Lower lobe of right lung (tissue), 2 donors: ENCODE data around the gene CDH8. TPM values are rescaled to one million over a fixed set of nuclear protein-coding genes. Genes with fewer than 3 reads are reported as not detected.

ENCODE experiments used
- ATAC-seq, 2 donors: fragments of 200-7000 bp; cut with Tn5 transposase; one replicate each; pipeline ENCODE4 v1.9.1; 2020 to 2022; ENCODE audit warnings: mild to moderate bottlenecking in 2 of 2, moderate library complexity in 2 of 2
- DNase-seq: peaks from one replicate; pipeline ENCODE4 v3.0.0-alpha.2; 2020
- H3K27ac ChIP-seq: fragments of 200-600 bp; one replicate; pipeline ENCODE4 v1.8.0; 2022
- H3K27me3 ChIP-seq: fragments of 200-600 bp; one replicate; pipeline ENCODE4 v1.8.0; 2022; ENCODE audit warnings: low read depth
- H3K36me3 ChIP-seq: fragments of 200-600 bp; one replicate; pipeline ENCODE4 v1.8.0; 2022; ENCODE audit warnings: mild to moderate bottlenecking
- H3K4me1 ChIP-seq: fragments of 200-600 bp; one replicate; pipeline ENCODE4 v1.8.0; 2022
- H3K4me3 ChIP-seq: fragments of 200-600 bp; one replicate; pipeline ENCODE4 v1.8.0; 2022; ENCODE audit warnings: mild to moderate bottlenecking
- H3K9me3 ChIP-seq: fragments of 200-600 bp; one replicate; pipeline ENCODE4 v1.8.0; 2022
- CTCF ChIP-seq: fragments of 200-600 bp; IDR thresholded peaks from one replicate; pipeline ENCODE4 v1.8.0; 2022; ENCODE audit warnings: antibody characterized with exemption, mild to moderate bottlenecking
- intact Hi-C: fragments of 100-400 bp; cut with DNase I; formaldehyde crosslinking; loops from one replicate; pipeline ENCODE4 v1.11.0; 2022
- total RNA-seq: library from RNA; stranded (reverse); fragmentation: NEBNext Ultra II Directional; extraction: Animal tissue kit (Norgen Biotek cat#: 25700); gene quantifications from one replicate; pipeline ENCODE4 v1.2.1, GENCODE V29; 2021
- donor health status: DM: no; HTN: yes; CAD: no; lungs with severe emphysema.

CDH8 gene
- total RNA-seq, 1 donor from 2014 or later: 0.71 TPM

- no peak for TF ChIP-seq CTCF
- no peak overlapping the region for H3K27ac ChIP-seq
- intact Hi-C loops: no loop called here
- no peaks in the 10 kb centered on the region for H3K9me3 ChIP-seq
- H3K27me3 ChIP-seq: no peaks in the 10 kb centered on the region
- no peaks in the 10 kb centered on the region for H3K36me3 ChIP-seq
- ATAC-seq (no peak), DNase-seq (no peak)
- no peaks in the 10 kb centered on the region for H3K4me1 ChIP-seq
- H3K4me3 ChIP-seq: no peak overlapping the region
Observed at GRCh38 chr16:61681124-61681523, 355.1 kb downstream of the CDH8 start.

GRCh38 chr16:61678182-61678581 is 358.1 kb downstream of the CDH8 start:
- H3K27ac ChIP-seq: no peak overlapping the region
- H3K36me3 ChIP-seq: no peaks in the 10 kb centered on the region
- H3K4me3 ChIP-seq: no peak overlapping the region
- no peak for TF ChIP-seq CTCF
- ATAC-seq (no peak), DNase-seq (no peak)
- H3K4me1 ChIP-seq: no peaks in the 10 kb centered on the region
- no peaks in the 10 kb centered on the region for H3K27me3 ChIP-seq
- intact Hi-C loops: no loop called here
- H3K9me3 ChIP-seq: no peaks in the 10 kb centered on the region

- Histone ChIP-seq H3K9me3 (no peaks in the 10 kb centered on the region), H3K27ac (no peak overlapping the region), H3K36me3 (no peaks in the 10 kb centered on the region), H3K4me1 (no peaks in the 10 kb centered on the region), H3K27me3 (no peaks in the 10 kb centered on the region), H3K4me3 (no peak overlapping the region)
- ATAC-seq (no peak), DNase-seq (no peak)
- intact Hi-C loops: no loop called here
- TF ChIP-seq CTCF: no peak
Observed at GRCh38 chr16:61677776-61678175, 358.5 kb downstream of the CDH8 start.

GRCh38 chr16:61676740-61677139 is 359.5 kb downstream of the CDH8 start:
- no peaks in the 10 kb centered on the region for H3K27me3 ChIP-seq
- no peaks in the 10 kb centered on the region for H3K4me1 ChIP-seq
- H3K36me3 ChIP-seq: no peaks in the 10 kb centered on the region
- H3K4me3 ChIP-seq: no peak overlapping the region
- DNase-seq (no peak), ATAC-seq (no peak)
- no peaks in the 10 kb centered on the region for H3K9me3 ChIP-seq
- intact Hi-C loops: no loop called here
- no peak overlapping the region for H3K27ac ChIP-seq
- TF ChIP-seq CTCF: no peak

GRCh38 chr16:61671161-61671560 is 365.1 kb downstream of the CDH8 start:
- ATAC-seq: no peak
- no peaks in the 10 kb centered on the region for H3K36me3 ChIP-seq
- H3K9me3 ChIP-seq: no peaks in the 10 kb centered on the region
- H3K4me1 ChIP-seq: no peaks in the 10 kb centered on the region
- no peak overlapping the region for H3K27ac ChIP-seq
- no peaks in the 10 kb centered on the region for H3K27me3 ChIP-seq
- H3K4me3 ChIP-seq: no peak overlapping the region
- no peak for TF ChIP-seq CTCF
- no peak for DNase-seq
- intact Hi-C loops: no loop called here

- no peak overlapping the region for H3K4me3 ChIP-seq
- no peak for TF ChIP-seq CTCF
- H3K9me3 ChIP-seq: no peaks in the 10 kb centered on the region
- DNase-seq: no peak
- no peak for ATAC-seq
- intact Hi-C loops: no loop called here
- no peaks in the 10 kb centered on the region for H3K4me1 ChIP-seq
- no peaks in the 10 kb centered on the region for H3K36me3 ChIP-seq
- no peak overlapping the region for H3K27ac ChIP-seq
- H3K27me3 ChIP-seq: no peaks in the 10 kb centered on the region
Observed at GRCh38 chr16:61665512-61665911, 370.7 kb downstream of the CDH8 start.
